KMS-11 (cell line): ENCODE measurements around the gene MRTFA.

ENCODE experiments used
- H2AFZ ChIP-seq: fragments of 200-600 bp; sonication (generic); 2 replicates; pipeline ENCODE4 v1.6.1; 2016; ENCODE audit warnings: antibody characterized with exemption, mixed run types, low read depth
- H3K27ac ChIP-seq: fragments of 200-600 bp; sonication (generic); 2 replicates; pipeline ENCODE4 v1.6.1; 2016; ENCODE audit warnings: mild to moderate bottlenecking, mixed run types
- H3K27me3 ChIP-seq: fragments of 200-600 bp; sonication (generic); 2 replicates; pipeline ENCODE4 v1.6.1; 2017; ENCODE audit warnings: mild to moderate bottlenecking, low read depth, mixed run types, moderate library complexity; ENCODE audit not compliant: insufficient read depth
- H3K36me3 ChIP-seq: fragments of 200-600 bp; sonication (generic); 2 replicates; pipeline ENCODE4 v1.6.1; 2017; ENCODE audit warnings: mild to moderate bottlenecking, mixed run types; ENCODE audit not compliant: insufficient read depth
- H3K4me1 ChIP-seq: fragments of 200-600 bp; sonication (generic); 2 replicates; pipeline ENCODE4 v1.6.1; 2016; ENCODE audit warnings: mild to moderate bottlenecking, low read depth, mixed run types; ENCODE audit not compliant: poor library complexity, severe bottlenecking
- H3K4me2 ChIP-seq: fragments of 200-600 bp; sonication (generic); 2 replicates; pipeline ENCODE4 v1.7.0; 2016; ENCODE audit warnings: mild to moderate bottlenecking, mixed run types
- H3K4me3 ChIP-seq: fragments of 200-600 bp; sonication (generic); IDR thresholded peaks from 2 replicates; pipeline ENCODE4 v1.6.1; 2017; ENCODE audit warnings: low read depth, low read length, mixed read lengths; ENCODE audit not compliant: insufficient read depth
- H3K79me2 ChIP-seq: fragments of 200-600 bp; sonication (generic); 2 replicates; pipeline ENCODE4 v1.6.1; 2016; ENCODE audit warnings: low read depth, mixed run types; ENCODE audit not compliant: insufficient read depth
- H3K9ac ChIP-seq: fragments of 200-600 bp; sonication (generic); 2 replicates; pipeline ENCODE4 v1.6.1; 2016; ENCODE audit warnings: mild to moderate bottlenecking, mixed run types
- H4K20me1 ChIP-seq: fragments of 200-600 bp; sonication (generic); 2 replicates; pipeline ENCODE4 v1.6.1; 2016; ENCODE audit warnings: mild to moderate bottlenecking, mixed run types; ENCODE audit not compliant: insufficient read depth
- TF ChIP-seq, protein P1 (sequence below): fragments of 200-600 bp; sonication (generic); conservative IDR thresholded peaks from 2 replicates; pipeline ENCODE4 v1.6.1; 2017; ENCODE audit warnings: low read depth, mild to moderate bottlenecking, antibody characterized with exemption, low read length, moderate library complexity, mixed read lengths

MRTFA gene

DNA sequence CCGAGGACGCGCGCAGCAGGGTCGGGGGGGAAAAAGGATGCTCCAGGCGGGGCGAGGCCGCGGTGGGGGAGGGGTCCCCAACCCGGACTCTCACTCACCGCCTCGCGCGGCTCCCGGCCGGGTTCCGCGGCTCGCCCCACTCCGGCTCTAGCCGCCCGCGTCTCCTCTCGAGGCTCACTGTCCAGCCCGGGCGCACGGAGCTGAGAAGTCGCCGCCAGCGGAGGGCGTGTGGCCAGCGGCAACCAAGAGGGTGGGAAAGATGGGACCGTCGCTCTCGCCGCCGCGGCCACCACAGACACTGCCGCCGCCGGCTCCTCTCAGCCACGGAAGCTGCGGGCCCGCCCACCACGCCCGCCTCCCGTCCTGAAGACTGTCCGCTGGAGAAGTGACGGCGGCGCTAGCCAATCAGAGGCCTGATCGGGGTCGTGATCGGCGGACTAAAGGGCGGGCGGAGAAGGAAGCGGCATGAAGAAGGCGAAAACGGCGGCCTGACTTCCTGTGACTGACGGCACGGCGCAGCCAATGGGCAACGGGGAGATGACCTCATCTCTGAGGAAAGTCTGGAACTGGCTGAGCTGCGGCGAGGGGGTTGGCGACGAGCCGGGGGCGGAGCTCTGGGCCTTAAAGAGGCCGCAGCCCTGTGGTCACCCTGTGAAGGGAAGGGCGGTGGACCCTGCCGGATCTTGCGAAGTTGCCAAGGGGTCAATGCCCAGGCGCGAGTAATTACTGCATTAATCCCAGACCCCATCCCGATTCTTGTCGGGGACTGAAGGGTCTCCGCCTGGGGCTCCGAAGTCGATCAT, at the start of gene MRTFA:
MRTFA (minus strand) TSS at position 340 of the 803 bp plus-strand sequence.
- H3K4me3 ChIP-seq, result no peak within 1 kb of the TSS
- TF ChIP-seq, protein P1, sequence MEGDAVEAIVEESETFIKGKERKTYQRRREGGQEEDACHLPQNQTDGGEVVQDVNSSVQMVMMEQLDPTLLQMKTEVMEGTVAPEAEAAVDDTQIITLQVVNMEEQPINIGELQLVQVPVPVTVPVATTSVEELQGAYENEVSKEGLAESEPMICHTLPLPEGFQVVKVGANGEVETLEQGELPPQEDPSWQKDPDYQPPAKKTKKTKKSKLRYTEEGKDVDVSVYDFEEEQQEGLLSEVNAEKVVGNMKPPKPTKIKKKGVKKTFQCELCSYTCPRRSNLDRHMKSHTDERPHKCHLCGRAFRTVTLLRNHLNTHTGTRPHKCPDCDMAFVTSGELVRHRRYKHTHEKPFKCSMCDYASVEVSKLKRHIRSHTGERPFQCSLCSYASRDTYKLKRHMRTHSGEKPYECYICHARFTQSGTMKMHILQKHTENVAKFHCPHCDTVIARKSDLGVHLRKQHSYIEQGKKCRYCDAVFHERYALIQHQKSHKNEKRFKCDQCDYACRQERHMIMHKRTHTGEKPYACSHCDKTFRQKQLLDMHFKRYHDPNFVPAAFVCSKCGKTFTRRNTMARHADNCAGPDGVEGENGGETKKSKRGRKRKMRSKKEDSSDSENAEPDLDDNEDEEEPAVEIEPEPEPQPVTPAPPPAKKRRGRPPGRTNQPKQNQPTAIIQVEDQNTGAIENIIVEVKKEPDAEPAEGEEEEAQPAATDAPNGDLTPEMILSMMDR, result no peak
- H3K4me2 ChIP-seq, result peak within 1 kb of the TSS; percentile 98
- peak within 1 kb of the TSS; percentile 97 for H2AFZ ChIP-seq
- H3K36me3 ChIP-seq, result no peaks in the 10 kb centered on the region
- H3K27me3 ChIP-seq, result no peaks in the 10 kb centered on the region
- H3K4me1 ChIP-seq, result peaks cover 10% of the 10 kb centered on the region
- H4K20me1 ChIP-seq, result peaks cover 10% of the 10 kb centered on the region
- peak within 1 kb of the TSS; percentile 27; the same call in 1 of the 2 replicates for H3K27ac ChIP-seq
- H3K79me2 ChIP-seq, result peaks cover 42% of the 10 kb centered on the region
- peak within 1 kb of the TSS; percentile 69 for H3K9ac ChIP-seq

DNA sequence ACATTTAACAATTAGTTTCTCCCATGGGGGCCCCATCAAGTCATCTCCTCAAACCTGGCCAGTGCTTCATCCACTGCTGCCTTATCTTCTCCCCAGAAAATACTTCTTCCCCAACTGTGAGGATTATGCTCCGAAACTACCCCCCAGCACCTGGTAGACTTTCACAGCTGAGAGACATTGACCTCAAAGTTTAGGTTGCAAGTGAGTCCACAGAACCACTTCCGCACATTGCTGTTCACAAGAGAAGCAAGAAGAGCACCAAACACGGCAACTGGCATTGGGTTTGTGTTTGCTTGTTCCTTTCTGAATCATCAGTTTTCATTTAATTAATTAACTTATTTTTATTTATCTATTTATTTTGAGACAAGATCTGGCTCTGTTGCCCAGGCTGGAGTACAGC, 48.9 kb upstream of the MRTFA start:
- no peaks in the 10 kb centered on the region for H3K79me2 ChIP-seq
- peaks cover 16% of the 10 kb centered on the region for H3K4me1 ChIP-seq
- no peak overlapping the region for H2AFZ ChIP-seq
- no peak overlapping the region for H3K4me2 ChIP-seq
- no peaks in the 10 kb centered on the region for H3K27me3 ChIP-seq
- H3K9ac ChIP-seq, result no peak overlapping the region
- TF ChIP-seq, protein P1, result no peak
- no peak overlapping the region for H3K4me3 ChIP-seq
- H3K27ac ChIP-seq, result no peak overlapping the region
- H4K20me1 ChIP-seq, result no peaks in the 10 kb centered on the region
- no peaks in the 10 kb centered on the region for H3K36me3 ChIP-seq

DNA sequence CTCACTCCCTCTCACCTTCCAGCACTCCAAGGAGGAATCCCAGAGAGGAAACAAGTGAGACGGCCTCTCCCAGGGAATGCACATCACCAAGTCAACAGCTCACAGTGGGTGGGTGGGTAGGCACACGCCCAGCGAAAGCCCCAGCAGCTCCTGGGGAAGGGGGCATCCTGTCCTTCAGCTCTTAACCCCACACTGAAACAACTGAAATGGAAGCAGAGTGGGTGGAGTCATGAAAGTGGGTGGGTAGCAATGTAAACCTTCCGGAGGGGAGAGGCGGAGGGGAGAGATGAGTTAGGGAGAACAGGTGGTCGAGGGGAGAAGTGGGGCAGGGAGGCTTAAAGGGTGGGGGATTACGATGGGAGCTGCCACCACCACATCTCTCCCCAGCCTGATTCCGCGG, 48.2 kb upstream of the MRTFA start:
- Histone ChIP-seq H3K4me1 (peaks cover 16% of the 10 kb centered on the region), H3K79me2 (no peaks in the 10 kb centered on the region), H3K27me3 (no peaks in the 10 kb centered on the region; the same call in 1 of the 2 replicates), H4K20me1 (no peaks in the 10 kb centered on the region), H3K27ac (no peak overlapping the region), H3K9ac (no peak overlapping the region), H2AFZ (no peak overlapping the region), H3K4me2 (no peak overlapping the region), H3K36me3 (no peaks in the 10 kb centered on the region), H3K4me3 (no peak overlapping the region)
- TF ChIP-seq, protein P1, result no peak

DNA sequence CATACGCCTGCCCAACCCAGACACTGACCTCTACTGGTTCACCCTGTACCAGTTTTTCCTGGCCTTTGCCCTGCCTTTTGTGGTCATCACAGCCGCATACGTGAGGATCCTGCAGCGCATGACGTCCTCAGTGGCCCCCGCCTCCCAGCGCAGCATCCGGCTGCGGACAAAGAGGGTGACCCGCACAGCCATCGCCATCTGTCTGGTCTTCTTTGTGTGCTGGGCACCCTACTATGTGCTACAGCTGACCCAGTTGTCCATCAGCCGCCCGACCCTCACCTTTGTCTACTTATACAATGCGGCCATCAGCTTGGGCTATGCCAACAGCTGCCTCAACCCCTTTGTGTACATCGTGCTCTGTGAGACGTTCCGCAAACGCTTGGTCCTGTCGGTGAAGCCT, 44.9 kb upstream of the MRTFA start:
- no peaks in the 10 kb centered on the region for H3K79me2 ChIP-seq
- peaks cover 16% of the 10 kb centered on the region for H3K4me1 ChIP-seq
- no peak overlapping the region for H3K27ac ChIP-seq
- H3K36me3 ChIP-seq, result no peaks in the 10 kb centered on the region
- H3K4me2 ChIP-seq, result no peak overlapping the region
- no peaks in the 10 kb centered on the region for H4K20me1 ChIP-seq
- TF ChIP-seq, protein P1, result no peak
- no peaks in the 10 kb centered on the region; the same call in 1 of the 2 replicates for H3K27me3 ChIP-seq
- H3K9ac ChIP-seq, result no peak overlapping the region
- H3K4me3 ChIP-seq, result no peak overlapping the region
- H2AFZ ChIP-seq, result no peak overlapping the region
